ENCODE data around the gene VDR.

VDR gene

DNA sequence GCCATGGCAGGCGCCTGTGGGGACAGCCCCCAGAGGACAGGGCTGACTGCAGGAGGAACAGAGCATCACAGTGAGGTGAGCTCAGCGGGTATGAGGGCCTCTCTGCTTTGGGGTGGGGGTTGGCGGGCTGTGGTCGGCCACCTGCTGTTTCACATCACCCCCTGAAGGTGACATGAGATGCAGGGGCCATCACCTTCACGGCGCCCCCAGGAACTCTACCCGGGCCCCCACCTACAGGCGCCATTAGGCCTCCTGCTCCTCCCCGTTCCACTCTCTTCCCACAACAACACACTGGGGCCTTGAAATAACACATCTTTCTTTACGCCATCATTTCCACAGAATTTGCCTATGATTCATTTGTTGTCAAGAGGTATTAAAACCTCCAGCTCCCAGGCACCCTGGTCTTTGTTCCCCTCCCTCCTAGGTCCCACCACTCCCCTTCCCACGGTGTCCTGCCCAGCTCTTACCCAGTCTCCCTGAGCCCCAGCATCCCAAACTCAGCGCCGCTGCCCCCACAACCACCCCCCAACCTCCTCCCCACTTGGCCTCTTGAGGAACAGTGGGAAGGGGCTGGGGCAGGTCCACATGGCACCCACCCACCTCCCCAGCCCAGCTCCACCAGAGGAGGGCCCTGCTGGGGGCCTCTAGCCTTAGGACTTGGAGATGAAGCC is 72.4 kb downstream of the VDR start:
- Histone ChIP-seq H3K9me3 (ENCODE audit: control insufficient read depth, low read length) (no peaks in the 10 kb centered on the region), H3K9ac (ENCODE audit: low read length) (no peak overlapping the region), H3K4me3 (ENCODE audit: low read length) (no peak overlapping the region), H3K27me3 (replicated peaks; ENCODE audit: control insufficient read depth, insufficient read depth, low read length) (no peaks in the 10 kb centered on the region), H3K36me3 (ENCODE audit: control insufficient read depth, insufficient read depth, low read length, severe bottlenecking) (no peaks in the 10 kb centered on the region), H3K4me1 (ENCODE audit: control insufficient read depth, insufficient read depth, low read length) (peaks cover 37% of the 10 kb centered on the region)
- DNase-seq (ENCODE audit: low read depth): no peak

DNA sequence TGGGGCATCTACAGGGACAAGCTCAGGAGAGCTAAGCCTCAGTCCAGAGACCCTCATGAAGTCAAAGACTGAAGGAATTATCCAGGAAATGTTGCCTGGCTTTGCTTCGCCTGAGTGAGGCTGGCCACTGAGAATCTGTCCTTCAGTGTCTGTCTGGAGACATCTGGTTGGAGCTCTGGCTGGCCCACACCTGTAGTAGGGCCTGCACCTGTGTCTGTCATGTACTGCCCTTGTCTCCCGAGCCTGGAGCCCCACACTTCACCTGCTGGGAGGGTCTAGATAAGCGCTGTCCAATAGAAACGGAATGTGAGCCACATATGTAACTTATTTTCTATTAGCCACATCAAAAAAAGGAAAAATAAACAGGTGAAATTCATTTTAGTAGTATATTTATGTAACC is 75.2 kb downstream of the VDR start:
- Histone ChIP-seq H3K27me3 (replicated peaks; ENCODE audit: control insufficient read depth, insufficient read depth, low read length) (no peaks in the 10 kb centered on the region), H3K4me1 (ENCODE audit: control insufficient read depth, insufficient read depth, low read length) (peaks cover 51% of the 10 kb centered on the region), H3K4me3 (ENCODE audit: low read length) (peak overlapping the region; percentile 15), H3K9me3 (ENCODE audit: control insufficient read depth, low read length) (no peaks in the 10 kb centered on the region), H3K36me3 (ENCODE audit: control insufficient read depth, insufficient read depth, low read length, severe bottlenecking) (no peaks in the 10 kb centered on the region), H3K9ac (ENCODE audit: low read length) (peak overlapping the region; percentile 72)
- DNase-seq (ENCODE audit: low read depth): no peak

DNA sequence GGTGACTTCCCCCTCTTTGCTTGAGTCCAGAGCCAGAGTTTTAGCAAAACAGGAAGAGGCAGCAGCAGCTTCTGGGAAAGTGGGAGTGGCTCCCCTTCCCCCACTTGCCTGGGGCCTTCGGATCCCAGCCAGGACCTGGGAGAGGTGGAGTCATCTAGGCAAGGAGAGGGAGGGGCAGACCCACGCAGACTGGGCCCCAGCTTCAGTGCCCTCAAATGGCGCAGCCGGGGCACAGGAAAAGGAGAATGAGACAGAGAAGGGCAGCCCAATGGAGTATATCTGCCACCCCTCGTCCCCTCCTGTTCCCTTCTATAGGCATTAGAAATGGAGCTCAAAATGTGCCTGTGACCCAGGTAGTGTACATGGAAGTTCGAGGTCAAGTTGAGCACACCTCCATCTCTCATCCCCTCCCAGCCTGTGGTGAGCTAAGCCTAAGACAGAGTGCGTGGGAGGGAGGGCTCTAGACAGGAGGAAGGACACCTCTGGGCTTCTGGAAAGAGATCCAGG is 75.8 kb downstream of the VDR start:
- Histone ChIP-seq H3K9ac (ENCODE audit: low read length) (peak overlapping the region; percentile 72), H3K4me3 (ENCODE audit: low read length) (peak overlapping the region; percentile 15), H3K36me3 (ENCODE audit: control insufficient read depth, insufficient read depth, low read length, severe bottlenecking) (no peaks in the 10 kb centered on the region), H3K9me3 (ENCODE audit: control insufficient read depth, low read length) (no peaks in the 10 kb centered on the region), H3K4me1 (ENCODE audit: control insufficient read depth, insufficient read depth, low read length) (peaks cover 51% of the 10 kb centered on the region), H3K27me3 (replicated peaks; ENCODE audit: control insufficient read depth, insufficient read depth, low read length) (no peaks in the 10 kb centered on the region)
- DNase-seq (ENCODE audit: low read depth): peak; percentile 86

GRCh38 chr12:47828008-47828975 is 76.5 kb downstream of the VDR start:
- peaks cover 57% of the 10 kb centered on the region for H3K4me1 ChIP-seq (ENCODE audit: control insufficient read depth, insufficient read depth, low read length)
- H3K9ac ChIP-seq (ENCODE audit: low read length): peak overlapping the region; percentile 63
- H3K4me3 ChIP-seq (ENCODE audit: low read length): no peak overlapping the region
- H3K27me3 ChIP-seq (replicated peaks; ENCODE audit: control insufficient read depth, insufficient read depth, low read length): no peaks in the 10 kb centered on the region
- no peak for DNase-seq (ENCODE audit: low read depth)
- no peaks in the 10 kb centered on the region for H3K9me3 ChIP-seq (ENCODE audit: control insufficient read depth, low read length)
- no peaks in the 10 kb centered on the region for H3K36me3 ChIP-seq (ENCODE audit: control insufficient read depth, insufficient read depth, low read length, severe bottlenecking)

DNA sequence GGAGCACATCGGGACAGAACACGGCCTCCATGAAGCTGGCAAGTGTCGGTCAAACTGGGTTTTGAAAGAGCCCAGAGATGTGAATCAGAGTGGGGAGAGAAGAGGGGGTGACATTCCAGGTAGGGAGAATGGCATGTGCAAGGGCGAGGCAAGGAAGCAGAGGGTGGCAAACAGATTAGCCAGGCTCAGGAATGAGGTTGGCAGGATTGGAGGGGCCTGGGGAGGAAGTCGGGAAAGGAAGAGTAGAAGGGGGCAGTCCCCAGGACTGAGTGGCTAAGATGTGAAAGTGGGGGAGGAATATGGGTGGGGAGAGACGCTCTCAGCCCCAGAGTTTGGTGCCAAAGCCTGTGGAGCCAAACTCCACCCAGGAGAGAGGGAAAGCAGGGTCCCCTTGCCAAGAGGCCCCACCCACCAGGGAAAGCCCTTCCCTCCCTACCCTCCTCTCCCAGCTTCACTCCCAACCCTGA is 79.6 kb downstream of the VDR start:
- peak; percentile 15 for DNase-seq (ENCODE audit: low read depth)
- no peaks in the 10 kb centered on the region for H3K9me3 ChIP-seq (ENCODE audit: control insufficient read depth, low read length)
- peaks cover 84% of the 10 kb centered on the region for H3K4me1 ChIP-seq (ENCODE audit: control insufficient read depth, insufficient read depth, low read length)
- H3K36me3 ChIP-seq (ENCODE audit: control insufficient read depth, insufficient read depth, low read length, severe bottlenecking): no peaks in the 10 kb centered on the region
- H3K9ac ChIP-seq (ENCODE audit: low read length): peak overlapping the region; percentile 27
- no peaks in the 10 kb centered on the region for H3K27me3 ChIP-seq (replicated peaks; ENCODE audit: control insufficient read depth, insufficient read depth, low read length)
- H3K4me3 ChIP-seq (ENCODE audit: low read length): no peak overlapping the region

- Histone ChIP-seq H3K27me3 (replicated peaks; ENCODE audit: control insufficient read depth, insufficient read depth, low read length) (no peaks in the 10 kb centered on the region), H3K4me1 (ENCODE audit: control insufficient read depth, insufficient read depth, low read length) (peaks cover 84% of the 10 kb centered on the region), H3K9me3 (ENCODE audit: control insufficient read depth, low read length) (no peaks in the 10 kb centered on the region), H3K4me3 (ENCODE audit: low read length) (no peak overlapping the region), H3K36me3 (ENCODE audit: control insufficient read depth, insufficient read depth, low read length, severe bottlenecking) (no peaks in the 10 kb centered on the region), H3K9ac (ENCODE audit: low read length) (peak overlapping the region; percentile 100)
- DNase-seq (ENCODE audit: low read depth): no peak
Measured at GRCh38 chr12:47824635-47825034, 80.2 kb downstream of the VDR start.

- Histone ChIP-seq H3K4me1 (ENCODE audit: control insufficient read depth, insufficient read depth, low read length) (peaks cover 81% of the 10 kb centered on the region), H3K9ac (ENCODE audit: low read length) (peak overlapping the region; percentile 100), H3K27me3 (replicated peaks; ENCODE audit: control insufficient read depth, insufficient read depth, low read length) (no peaks in the 10 kb centered on the region), H3K36me3 (ENCODE audit: control insufficient read depth, insufficient read depth, low read length, severe bottlenecking) (no peaks in the 10 kb centered on the region), H3K9me3 (ENCODE audit: control insufficient read depth, low read length) (no peaks in the 10 kb centered on the region), H3K4me3 (ENCODE audit: low read length) (no peak overlapping the region)
- no peak for DNase-seq (ENCODE audit: low read depth)
Measured at GRCh38 chr12:47824198-47824597, 80.6 kb downstream of the VDR start.

GRCh38 chr12:47823422-47824086 is 81.2 kb downstream of the VDR start:
- H3K9ac ChIP-seq (ENCODE audit: low read length): peak overlapping the region; percentile 100

GRCh38 chr12:47822863-47823262 is 81.9 kb downstream of the VDR start:
- Histone ChIP-seq H3K4me1 (ENCODE audit: control insufficient read depth, insufficient read depth, low read length) (peaks cover 77% of the 10 kb centered on the region), H3K9ac (ENCODE audit: low read length) (peak overlapping the region; percentile 100), H3K4me3 (ENCODE audit: low read length) (no peak overlapping the region), H3K27me3 (replicated peaks; ENCODE audit: control insufficient read depth, insufficient read depth, low read length) (no peaks in the 10 kb centered on the region), H3K9me3 (ENCODE audit: control insufficient read depth, low read length) (no peaks in the 10 kb centered on the region), H3K36me3 (ENCODE audit: control insufficient read depth, insufficient read depth, low read length, severe bottlenecking) (no peaks in the 10 kb centered on the region)
- no peak for DNase-seq (ENCODE audit: low read depth)

More at GRCh38 chr12:47823422-47824086, 81.2 kb downstream of the VDR start:
- peaks cover 77% of the 10 kb centered on the region for H3K4me1 ChIP-seq (ENCODE audit: control insufficient read depth, insufficient read depth, low read length)
- H3K36me3 ChIP-seq (ENCODE audit: control insufficient read depth, insufficient read depth, low read length, severe bottlenecking): no peaks in the 10 kb centered on the region
- no peaks in the 10 kb centered on the region for H3K27me3 ChIP-seq (replicated peaks; ENCODE audit: control insufficient read depth, insufficient read depth, low read length)
- DNase-seq (ENCODE audit: low read depth): peak; percentile 60
- H3K9me3 ChIP-seq (ENCODE audit: control insufficient read depth, low read length): no peaks in the 10 kb centered on the region
- H3K4me3 ChIP-seq (ENCODE audit: low read length): peak overlapping the region; percentile 35

DNA sequence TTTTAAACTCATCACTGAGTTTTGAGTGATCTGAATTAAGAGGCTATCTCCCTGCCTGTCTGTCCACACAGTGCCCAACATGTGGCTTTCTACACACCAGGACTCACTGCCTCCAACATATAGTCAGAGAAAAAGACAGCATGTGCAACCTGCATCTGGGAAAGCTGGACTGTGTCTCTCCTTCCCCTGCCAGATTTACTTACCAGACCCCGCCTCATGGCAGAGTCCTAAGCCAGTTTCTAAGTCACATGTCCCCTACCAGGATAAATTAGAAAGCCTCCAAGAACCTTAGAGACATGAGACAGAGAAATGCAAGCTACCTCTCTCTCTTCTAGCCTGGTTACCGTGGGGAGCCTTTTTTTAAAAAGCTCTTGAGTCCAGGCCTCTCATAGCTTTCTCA is 82.4 kb downstream of the VDR start:
- Histone ChIP-seq H3K9ac (ENCODE audit: low read length) (peak overlapping the region; percentile 100), H3K9me3 (ENCODE audit: control insufficient read depth, low read length) (no peaks in the 10 kb centered on the region), H3K4me1 (ENCODE audit: control insufficient read depth, insufficient read depth, low read length) (peaks cover 80% of the 10 kb centered on the region), H3K36me3 (ENCODE audit: control insufficient read depth, insufficient read depth, low read length, severe bottlenecking) (no peaks in the 10 kb centered on the region), H3K4me3 (ENCODE audit: low read length) (peak overlapping the region; percentile 20), H3K27me3 (replicated peaks; ENCODE audit: control insufficient read depth, insufficient read depth, low read length) (no peaks in the 10 kb centered on the region)
- no peak for DNase-seq (ENCODE audit: low read depth)

DNA sequence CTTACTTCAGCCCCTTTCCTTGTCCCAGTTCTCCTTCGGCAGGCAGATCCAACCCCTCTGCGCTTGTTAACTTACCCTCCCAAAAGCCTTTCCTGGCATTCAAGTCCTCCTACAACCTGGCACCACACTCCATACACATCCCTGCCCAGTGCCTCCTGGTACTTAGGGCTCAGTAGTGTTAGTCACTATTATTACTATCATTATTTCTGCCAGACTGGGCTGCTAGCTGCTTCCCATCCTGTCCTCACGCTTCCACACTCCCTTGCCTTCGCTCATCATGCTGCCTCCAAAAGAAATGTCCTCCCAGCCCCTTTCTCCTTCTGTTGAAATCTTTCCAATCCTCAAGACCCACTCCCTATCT is 83.5 kb downstream of the VDR start:
- H3K27me3 ChIP-seq (replicated peaks; ENCODE audit: control insufficient read depth, insufficient read depth, low read length): no peaks in the 10 kb centered on the region
- H3K9me3 ChIP-seq (ENCODE audit: control insufficient read depth, low read length): no peaks in the 10 kb centered on the region
- no peak for DNase-seq (ENCODE audit: low read depth)
- no peaks in the 10 kb centered on the region for H3K36me3 ChIP-seq (ENCODE audit: control insufficient read depth, insufficient read depth, low read length, severe bottlenecking)
- H3K4me3 ChIP-seq (ENCODE audit: low read length): peak overlapping the region; percentile 93
- H3K4me1 ChIP-seq (ENCODE audit: control insufficient read depth, insufficient read depth, low read length): peaks cover 79% of the 10 kb centered on the region
- H3K9ac ChIP-seq (ENCODE audit: low read length): peak overlapping the region; percentile 100

All from adipocyte (in vitro differentiated cells).